Endodermal cell (in vitro differentiated cells): Measurements from ENCODE around the gene TMEM273. TPM values are rescaled to one million over a fixed set of nuclear protein-coding genes. Genes with fewer than 3 reads are reported as not detected.

ENCODE experiments used
- DNase-seq: peaks from one replicate; pipeline ENCODE4 v3.0.0-alpha.2; 2017
- H3K27ac ChIP-seq: 2 replicates; pipeline ENCODE4 v1.5.1; 2013; ENCODE audit warnings: mild to moderate bottlenecking, low read depth, low read length, moderate library complexity
- H3K27me3 ChIP-seq: 2 replicates; pipeline ENCODE4 v1.6.1; 2013; ENCODE audit warnings: mild to moderate bottlenecking, low read length, moderate library complexity; ENCODE audit not compliant: insufficient read depth, control insufficient read depth, poor library complexity, severe bottlenecking
- H3K36me3 ChIP-seq: 2 replicates; pipeline ENCODE4 v1.7.0; 2013; ENCODE audit warnings: mild to moderate bottlenecking, low read length, moderate library complexity; ENCODE audit not compliant: control insufficient read depth, insufficient read depth
- H3K4me1 ChIP-seq: one replicate; pipeline ENCODE4 v1.7.0; 2013; ENCODE audit warnings: low read length; ENCODE audit not compliant: control insufficient read depth, insufficient read depth
- H3K4me3 ChIP-seq: 2 replicates; pipeline ENCODE4 v1.5.1; 2013; ENCODE audit warnings: mild to moderate bottlenecking, low read length, moderate library complexity
- H3K9ac ChIP-seq: 2 replicates; pipeline ENCODE4 v1.6.1; 2013; ENCODE audit warnings: mild to moderate bottlenecking, low read length, moderate library complexity; ENCODE audit not compliant: poor library complexity, severe bottlenecking; ENCODE audit errors: extremely low read depth
- H3K9me3 ChIP-seq: 2 replicates; pipeline ENCODE4 v1.6.1; 2013; ENCODE audit warnings: mild to moderate bottlenecking, low read length, moderate library complexity; ENCODE audit not compliant: control insufficient read depth
- H3K27ac Mint-ChIP-seq: 2 replicates; pipeline ENCODE4 v1.8.0; 2020; ENCODE audit warnings: mixed read lengths
- H3K27me3 Mint-ChIP-seq: 2 replicates; pipeline ENCODE4 v1.8.0; 2021; ENCODE audit warnings: mild to moderate bottlenecking, mixed read lengths; ENCODE audit not compliant: insufficient read depth
- H3K36me3 Mint-ChIP-seq: 2 replicates; pipeline ENCODE4 v1.8.0; 2020; ENCODE audit warnings: low read depth, mixed read lengths
- H3K4me1 Mint-ChIP-seq: 2 replicates; pipeline ENCODE4 v1.8.0; 2020; ENCODE audit warnings: mixed read lengths
- H3K4me3 Mint-ChIP-seq: 2 replicates; pipeline ENCODE4 v1.8.0; 2020; ENCODE audit warnings: mild to moderate bottlenecking, moderate library complexity, mixed read lengths
- H3K9me3 Mint-ChIP-seq: 2 replicates; pipeline ENCODE4 v1.8.0; 2020; ENCODE audit warnings: mild to moderate bottlenecking, mixed read lengths
- CTCF ChIP-seq: fragments of 200-600 bp; sonication (generic); conservative IDR thresholded peaks from 2 replicates; pipeline ENCODE4 v1.5.0; 2021; ENCODE audit warnings: antibody characterized with exemption, mild to moderate bottlenecking
- WGBS, 2 experiments: methylation state at CpG; one replicate each; pipeline versions ENCODE4 v1.1.5 to v1.1.7; 2013; ENCODE audit warnings: missing lambda C conversion rate in 2 of 2, mixed read lengths in 1 of 2; ENCODE audit not compliant: insufficient coverage in 1 of 2, insufficient read length in 1 of 2; 5-methylcytosine and 5-hydroxymethylcytosine counted together
- total RNA-seq, 2 donors: library from RNA; stranded (reverse); fragmentation: NEBNext Ultra II Directional in 1 of 2; extraction: Animal tissue kit (Norgen Biotek cat#: 25700) in 1 of 2; gene quantifications; 2 replicates in 1 of 2; 3 replicates in 1 of 2; pipeline ENCODE4 v1.2.1, GENCODE V29; 2021

Gene TMEM273
- total RNA-seq, 2 donors from 2014 or later: not detected

GRCh38 chr10:49164559-49165188, 23.5 kb downstream of the TMEM273 start:
- no peak overlapping the region for H3K4me3 ChIP-seq
- H3K36me3 Mint-ChIP-seq: no peaks in the 10 kb centered on the region
- H3K4me1 ChIP-seq: no peaks in the 10 kb centered on the region
- no peak overlapping the region for H3K27ac Mint-ChIP-seq
- H3K9ac ChIP-seq: no peak overlapping the region
- 71 to 78% methylated on average over 4 to 9 of the region's 9 CpGs for WGBS, 2 experiments
- no peak overlapping the region for H3K4me3 Mint-ChIP-seq
- no peaks in the 10 kb centered on the region for H3K9me3 ChIP-seq
- peak; percentile 89 for DNase-seq
- TF ChIP-seq CTCF: peak; percentile 86
- no peaks in the 10 kb centered on the region for H3K9me3 Mint-ChIP-seq
- no peaks in the 10 kb centered on the region for H3K27me3 ChIP-seq
- peaks cover 5% of the 10 kb centered on the region for H3K4me1 Mint-ChIP-seq
- H3K27me3 Mint-ChIP-seq: no peaks in the 10 kb centered on the region
- no peak overlapping the region for H3K27ac ChIP-seq
- no peaks in the 10 kb centered on the region for H3K36me3 ChIP-seq

- no peak for TF ChIP-seq CTCF
- no peaks in the 10 kb centered on the region for H3K36me3 Mint-ChIP-seq
- no peak overlapping the region for H3K27ac ChIP-seq
These were observed 24.4 kb downstream of the TMEM273 start for GRCh38 chr10:49163741-49164140.

GRCh38 chr10:49162761-49163310, 25.4 kb downstream of the TMEM273 start:
- H3K27ac Mint-ChIP-seq: no peak overlapping the region
- WGBS, 2 experiments: 83 to 92% methylated on average over 1 to 8 of the region's 8 CpGs
- no peaks in the 10 kb centered on the region for H3K27me3 Mint-ChIP-seq
- peak; percentile 38 for DNase-seq
- Histone ChIP-seq H3K36me3 (no peaks in the 10 kb centered on the region), H3K4me3 (no peak overlapping the region), H3K27ac (no peak overlapping the region), H3K4me1 (no peaks in the 10 kb centered on the region), H3K27me3 (no peaks in the 10 kb centered on the region), H3K9ac (no peak overlapping the region), H3K9me3 (no peaks in the 10 kb centered on the region)
- no peaks in the 10 kb centered on the region for H3K36me3 Mint-ChIP-seq
- TF ChIP-seq CTCF: no peak
- H3K4me3 Mint-ChIP-seq: no peak overlapping the region
- no peaks in the 10 kb centered on the region for H3K9me3 Mint-ChIP-seq
- peaks cover 10% of the 10 kb centered on the region for H3K4me1 Mint-ChIP-seq

More at GRCh38 chr10:49163741-49164140, 24.4 kb downstream of the TMEM273 start:
- Mint-ChIP-seq H3K4me3 (no peak overlapping the region), H3K9me3 (no peaks in the 10 kb centered on the region), H3K27ac (no peak overlapping the region), H3K4me1 (peaks cover 5% of the 10 kb centered on the region), H3K27me3 (no peaks in the 10 kb centered on the region)
- no peak for DNase-seq
- Histone ChIP-seq H3K9me3 (no peaks in the 10 kb centered on the region), H3K9ac (no peak overlapping the region), H3K4me1 (no peaks in the 10 kb centered on the region), H3K4me3 (no peak overlapping the region), H3K27me3 (no peaks in the 10 kb centered on the region), H3K36me3 (no peaks in the 10 kb centered on the region)
- 95 to 100% methylated on average over 1 to 4 of the region's 4 CpGs for WGBS, 2 experiments
